Hypothalamus (tissue), 51 donors: ENCODE data around the gene MYRIP.
A peak's percentile ranks its signal among the peaks of the same experiment; 100 is the strongest.
"Not testable (repeated sequence)": the region's sequence is repeated elsewhere in the genome, so short reads cannot be mapped to it uniquely, and the experiment has no call there.

ENCODE experiments used
- DNase-seq, 51 donors: peaks; one replicate each; lab custom pipeline; 2025; lab: John Stamatoyannopoulos, UW

Gene MYRIP

DNA sequence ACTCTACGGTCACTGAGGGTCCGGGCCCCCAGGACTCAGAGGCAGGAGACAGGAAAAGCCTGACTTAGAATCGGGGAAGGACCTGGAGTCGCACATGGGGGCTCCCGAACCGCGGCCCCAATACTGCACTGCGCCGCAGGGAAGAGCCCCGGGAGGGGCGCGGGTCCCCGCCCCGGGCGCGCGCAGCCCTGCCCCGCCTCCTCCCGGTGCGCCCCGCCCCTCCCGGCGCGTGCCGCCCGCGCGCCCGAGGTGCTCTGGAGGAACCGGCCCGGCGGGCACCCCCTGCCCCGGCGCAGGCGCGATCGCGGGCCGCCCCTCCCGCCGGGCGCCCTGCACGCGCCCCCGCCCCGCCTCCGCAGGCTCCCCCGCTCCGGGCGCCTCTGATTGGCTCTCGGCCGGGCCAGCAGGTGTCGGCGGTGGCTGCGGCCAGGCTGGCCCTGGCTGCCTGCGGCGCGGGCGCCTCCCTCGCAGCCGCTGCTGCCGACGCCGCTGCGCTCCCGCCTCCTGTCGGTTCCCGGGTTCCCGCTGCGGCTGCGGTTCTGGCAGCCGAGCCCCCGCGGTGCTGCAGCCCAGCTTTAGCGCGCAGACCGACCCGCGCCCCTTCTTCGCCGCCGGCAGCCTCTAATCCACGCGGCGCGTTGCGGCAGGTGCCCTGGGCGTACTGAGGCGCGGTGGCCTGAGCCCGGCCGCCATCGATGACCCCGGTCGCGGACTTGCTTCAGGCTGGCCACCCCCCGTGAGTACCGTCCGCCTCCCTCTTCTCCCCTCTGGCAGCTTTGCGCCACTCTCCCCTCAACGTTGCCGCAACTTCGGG lies at the start of gene MYRIP:
Gene MYRIP, plus strand, starts transcription at position 429 of the 814 bp plus-strand sequence. CDS start 91,208 bp downstream, outside the sequence.
- peak in 37 of 51 donors; percentile 10 to 79 (median 46) for DNase-seq

- no peak for DNase-seq
Observed at GRCh38 chr3:39760325-39760724, 49.1 kb upstream of the MYRIP start.

- no peak for DNase-seq
Observed at GRCh38 chr3:39762537-39763070, 46.8 kb upstream of the MYRIP start.

GRCh38 chr3:39763390-39763789 lies 46.0 kb upstream of the MYRIP start:
- no peak for DNase-seq

GRCh38 chr3:39765575-39765974 lies 43.8 kb upstream of the MYRIP start:
- no peak for DNase-seq

- DNase-seq = no peak
Observed at GRCh38 chr3:39766433-39766832, 43.0 kb upstream of the MYRIP start.

GRCh38 chr3:39766909-39767308 lies 42.5 kb upstream of the MYRIP start:
- not testable (repeated sequence) for DNase-seq

DNA sequence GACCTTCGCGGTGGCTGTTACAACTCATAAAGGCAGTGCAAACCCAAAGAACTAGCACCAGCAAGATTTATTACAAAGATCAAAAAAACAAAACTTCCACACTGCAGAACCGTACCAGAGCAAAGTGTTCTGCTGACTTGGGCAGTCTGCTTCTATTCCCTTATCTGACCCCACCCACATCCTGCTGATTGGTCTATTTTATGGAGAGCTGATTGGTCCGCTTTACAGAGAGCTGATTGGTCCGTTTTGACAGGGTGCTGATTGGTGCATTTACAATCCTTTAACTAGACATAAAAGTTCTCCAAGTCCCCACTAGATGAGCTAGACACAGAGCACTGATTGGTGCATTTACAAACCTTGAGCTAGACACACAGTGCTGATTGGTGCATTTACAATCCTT lies 31.2 kb upstream of the MYRIP start:
- DNase-seq = not testable (repeated sequence)

GRCh38 chr3:39779511-39780230 lies 29.7 kb upstream of the MYRIP start:
- DNase-seq = no peak

- no peak for DNase-seq
Observed at GRCh38 chr3:39780352-39780751, 29.1 kb upstream of the MYRIP start.

DNA sequence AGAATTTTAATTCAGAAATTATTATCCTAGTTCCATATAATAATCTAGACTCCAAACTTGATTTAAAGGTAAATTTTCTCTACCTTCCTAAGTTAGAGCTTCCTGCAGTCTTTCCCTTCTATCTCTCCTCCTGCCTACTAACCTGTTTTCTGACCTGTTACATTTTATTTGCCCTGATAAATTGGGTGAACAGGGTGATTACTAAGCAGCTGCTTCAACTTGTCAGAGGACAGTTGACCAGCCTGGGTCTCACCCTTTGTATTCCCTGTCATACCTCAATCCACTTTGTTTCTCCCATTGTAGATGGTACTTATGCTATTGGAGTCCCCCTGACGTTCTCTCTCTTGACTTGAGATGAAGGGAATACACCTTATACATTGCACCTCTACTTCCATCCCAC lies 28.4 kb upstream of the MYRIP start:
- no peak for DNase-seq

- DNase-seq = no peak
Observed at GRCh38 chr3:39781632-39782031, 27.8 kb upstream of the MYRIP start.

DNA sequence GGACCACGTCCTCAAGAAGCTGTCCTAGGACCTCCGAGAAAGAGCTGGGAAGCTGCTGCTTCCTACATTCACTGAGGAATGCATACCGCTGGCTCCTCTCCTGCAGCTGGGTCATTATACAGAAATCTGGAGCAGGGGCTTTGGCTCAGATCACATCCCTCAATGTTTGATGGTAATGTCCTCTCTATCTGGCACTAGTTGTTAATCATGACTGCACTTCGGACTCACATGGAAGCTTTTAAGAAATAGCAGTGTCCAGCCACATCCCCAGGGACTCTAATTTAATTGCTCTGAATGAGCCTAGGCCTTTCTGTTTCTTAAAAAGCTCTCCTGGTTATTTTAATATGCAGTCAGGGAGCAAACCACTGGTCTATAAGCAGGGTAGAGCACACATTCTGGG lies 25.7 kb upstream of the MYRIP start:
- DNase-seq = no peak

DNA sequence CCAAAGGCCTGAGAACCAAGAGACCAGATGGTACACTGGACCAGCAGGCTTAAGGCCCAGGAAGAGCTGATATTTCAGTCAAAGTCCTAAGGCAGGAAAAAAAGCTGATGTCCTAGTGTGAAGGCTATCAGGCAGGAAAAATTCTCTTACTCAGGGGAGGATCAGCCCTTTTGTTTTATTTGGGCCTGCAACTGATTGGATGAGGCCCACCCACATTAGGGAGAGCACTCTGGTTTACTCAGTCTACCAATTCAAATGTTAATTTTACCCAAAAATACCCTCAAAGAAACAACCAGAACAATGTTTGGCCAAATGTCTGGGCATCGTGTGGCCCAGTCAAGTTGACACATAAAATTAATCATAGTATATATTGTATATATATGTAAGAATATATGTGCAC lies 24.5 kb upstream of the MYRIP start:
- no peak for DNase-seq

DNA sequence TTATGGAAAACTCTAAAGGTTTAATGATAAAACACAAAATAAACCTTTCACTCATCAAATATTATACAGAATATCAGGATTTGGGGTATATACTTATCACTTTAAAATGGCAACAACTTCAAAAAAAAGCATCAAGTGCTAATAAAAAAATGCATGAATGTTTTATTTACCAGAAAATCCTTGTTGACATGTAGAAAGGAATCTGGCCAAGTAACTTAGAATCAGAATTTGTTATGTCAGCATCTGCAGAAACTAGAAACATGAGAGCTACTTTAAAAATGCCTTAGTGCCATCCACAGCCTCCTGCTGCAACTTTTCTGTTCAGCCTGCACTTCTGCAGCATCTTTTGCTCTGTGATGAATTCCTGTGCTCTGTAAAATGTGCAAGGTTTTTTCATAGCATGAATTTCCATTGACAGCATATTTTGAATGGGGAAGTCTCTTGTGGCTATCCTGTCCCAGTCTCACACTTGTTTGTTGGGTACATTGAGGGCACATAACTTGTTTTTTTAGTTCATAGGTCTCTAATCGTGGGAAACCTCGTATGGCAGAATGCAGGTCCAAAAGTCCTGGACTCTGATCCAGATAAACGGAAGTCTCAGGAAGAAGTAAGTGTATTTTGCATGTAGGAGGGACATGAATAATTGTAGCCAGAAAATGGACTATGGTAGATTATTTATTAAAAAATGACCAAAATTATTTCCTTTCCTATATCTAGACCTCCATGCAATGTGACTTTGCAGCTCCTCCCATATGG lies 21.1 kb upstream of the MYRIP start:
- DNase-seq = no peak

DNA sequence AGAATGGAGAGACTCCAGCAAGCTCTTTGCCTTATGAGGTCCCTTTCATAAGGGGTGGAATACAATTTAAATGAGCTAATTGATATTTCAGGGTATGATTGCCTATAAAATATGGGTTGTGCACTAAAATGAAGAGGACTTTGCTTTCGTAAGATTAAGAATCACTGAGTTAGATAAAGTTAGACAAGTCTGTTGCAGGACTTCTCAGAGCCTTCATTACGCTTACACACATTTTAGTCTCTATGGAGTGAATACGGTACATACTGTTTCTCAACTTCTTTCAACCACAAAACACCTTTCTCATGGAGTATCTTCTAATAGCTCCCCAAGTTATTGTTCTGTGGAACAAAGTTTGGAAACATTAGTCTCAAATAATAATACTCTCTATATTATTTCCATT lies 17.8 kb upstream of the MYRIP start:
- no peak for DNase-seq

DNA sequence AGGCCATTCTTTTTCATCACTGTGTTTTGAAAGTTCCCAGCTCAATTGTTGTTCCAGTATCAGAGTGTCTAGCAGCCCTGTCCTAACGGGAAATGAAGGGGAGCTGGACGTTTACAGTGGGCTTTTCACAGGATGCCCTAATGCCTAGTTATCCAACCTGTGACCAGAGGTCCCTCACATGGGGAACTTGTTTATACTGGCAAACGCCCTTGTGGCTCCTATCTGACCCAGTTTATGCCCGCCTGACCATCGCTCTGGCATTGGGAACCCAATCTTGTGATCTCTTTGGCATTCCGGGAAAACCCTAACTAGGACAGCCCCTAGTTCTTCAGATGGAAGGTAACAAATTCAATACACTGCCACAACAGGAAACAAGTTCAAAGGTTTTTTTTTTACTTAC lies 14.5 kb upstream of the MYRIP start:
- DNase-seq = no peak

GRCh38 chr3:39801216-39801615 lies 8.2 kb upstream of the MYRIP start:
- DNase-seq = no peak

DNA sequence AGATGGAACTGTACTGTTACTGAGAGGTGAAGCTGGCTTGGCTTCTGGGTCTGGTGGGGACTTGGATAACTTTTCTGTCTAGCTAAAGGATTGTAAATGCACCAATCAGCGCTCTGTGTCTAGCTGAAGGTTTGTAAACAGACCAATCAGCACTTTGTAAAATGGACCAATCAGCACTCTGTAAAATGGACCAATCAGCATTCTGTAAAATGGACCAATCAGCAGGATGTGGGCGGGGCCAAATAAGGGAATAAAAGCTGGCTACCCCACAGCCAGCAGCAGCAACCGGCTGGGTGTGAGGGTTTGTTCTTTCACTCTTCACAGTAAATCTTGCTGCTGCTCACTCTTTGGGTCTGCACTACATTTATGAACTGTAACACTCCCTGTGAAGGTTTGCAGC lies 6.9 kb upstream of the MYRIP start:
- DNase-seq = not testable (repeated sequence)

GRCh38 chr3:39803956-39804355 lies 5.5 kb upstream of the MYRIP start:
- DNase-seq = no peak

- DNase-seq = no peak
Observed at GRCh38 chr3:39804951-39805350, 4.5 kb upstream of the MYRIP start.
